ENCODE data around the gene PTGER2.

Gene PTGER2

GRCh38 chr14:52329678-52330369 is 15.7 kb downstream of the PTGER2 start:
- Histone ChIP-seq H3K4me3 (ENCODE audit: low read length) (no peak overlapping the region), H3K27me3 (ENCODE audit: control insufficient read depth, insufficient read depth, low read length) (no peaks in the 10 kb centered on the region)

GRCh38 chr14:52332269-52332668 is 18.2 kb downstream of the PTGER2 start:
- H3K27ac ChIP-seq (ENCODE audit: low read depth, low read length), result no peak overlapping the region

More at GRCh38 chr14:52329678-52330369, 15.7 kb downstream of the PTGER2 start:
- H3K9ac ChIP-seq (ENCODE audit: low read length), result no peak overlapping the region
- H3K4me1 ChIP-seq (ENCODE audit: control insufficient read depth, insufficient read depth, low read length), result peaks cover 10% of the 10 kb centered on the region
- no peak overlapping the region for H3K27ac ChIP-seq (ENCODE audit: low read depth, low read length)
- H3K36me3 ChIP-seq (ENCODE audit: control insufficient read depth, insufficient read depth, low read length), result no peaks in the 10 kb centered on the region

DNA sequence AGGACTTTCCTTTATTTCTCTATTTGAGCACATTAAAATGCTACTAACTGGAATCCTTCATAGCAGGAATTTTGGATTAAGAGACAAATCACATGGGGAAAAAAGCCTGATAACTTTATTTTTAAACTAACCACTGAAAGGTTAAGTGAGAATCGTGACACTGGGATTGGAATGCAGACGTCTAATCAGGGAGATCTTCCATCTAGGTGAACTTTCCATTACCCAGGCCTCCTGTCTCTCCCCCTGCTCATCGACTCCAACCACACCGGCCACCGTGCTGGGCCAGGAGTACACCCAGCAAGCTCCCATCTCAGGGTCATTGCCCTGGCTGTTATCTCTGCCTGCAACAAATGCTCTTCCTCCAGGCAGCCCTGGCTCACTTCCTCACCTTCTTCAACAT is 19.0 kb downstream of the PTGER2 start:
- H3K27me3 ChIP-seq (ENCODE audit: control insufficient read depth, insufficient read depth, low read length), result no peaks in the 10 kb centered on the region
- no peak overlapping the region for H3K9ac ChIP-seq (ENCODE audit: low read length)
- H3K36me3 ChIP-seq (ENCODE audit: control insufficient read depth, insufficient read depth, low read length), result no peaks in the 10 kb centered on the region
- no peak overlapping the region for H3K4me3 ChIP-seq (ENCODE audit: low read length)
- no peak overlapping the region for H3K27ac ChIP-seq (ENCODE audit: low read depth, low read length)
- no peaks in the 10 kb centered on the region for H3K4me1 ChIP-seq (ENCODE audit: control insufficient read depth, insufficient read depth, low read length)

More at GRCh38 chr14:52332269-52332668, 18.2 kb downstream of the PTGER2 start:
- no peaks in the 10 kb centered on the region for H3K36me3 ChIP-seq (ENCODE audit: control insufficient read depth, insufficient read depth, low read length)
- no peaks in the 10 kb centered on the region for H3K27me3 ChIP-seq (ENCODE audit: control insufficient read depth, insufficient read depth, low read length)
- H3K4me1 ChIP-seq (ENCODE audit: control insufficient read depth, insufficient read depth, low read length), result no peaks in the 10 kb centered on the region
- H3K4me3 ChIP-seq (ENCODE audit: low read length), result no peak overlapping the region
- no peak overlapping the region for H3K9ac ChIP-seq (ENCODE audit: low read length)

DNA sequence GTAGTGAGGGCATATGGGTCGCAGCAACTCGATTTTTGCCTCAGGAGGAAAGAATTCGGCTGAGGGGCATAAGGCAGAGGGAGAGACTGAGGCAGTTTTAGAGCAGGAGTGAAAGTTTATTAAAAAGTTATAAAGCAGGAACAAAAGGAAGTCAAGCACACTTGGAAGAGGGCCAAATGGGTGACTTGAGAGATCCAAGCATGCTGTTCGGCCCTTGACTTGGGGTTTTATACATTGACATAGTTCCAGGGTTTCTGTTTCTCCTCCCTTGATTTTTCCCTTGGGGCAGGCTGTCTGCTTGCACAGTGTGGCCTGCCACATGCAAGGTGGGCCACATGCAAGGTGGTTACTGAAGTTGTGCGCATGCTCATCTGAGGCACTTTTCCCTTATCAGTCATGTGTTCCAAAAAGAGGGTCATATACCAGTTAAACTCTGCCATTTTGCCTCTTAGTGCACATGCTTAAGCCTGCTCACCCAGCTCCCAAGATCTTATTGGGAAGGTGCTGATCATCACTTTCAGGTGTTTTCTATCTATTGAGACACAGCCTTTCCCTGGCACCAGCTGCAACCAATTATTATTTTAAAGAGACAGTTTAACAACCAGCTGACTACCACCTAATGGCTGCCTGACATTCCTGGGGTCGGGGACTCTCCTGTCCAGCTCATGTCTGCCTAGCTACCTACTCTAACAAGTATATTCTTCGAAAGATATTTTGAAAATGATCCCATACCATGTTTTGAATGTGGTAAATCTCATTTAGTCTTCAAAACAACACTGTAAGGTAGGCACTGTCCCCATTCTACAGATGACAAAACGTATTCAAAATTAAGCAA is 19.9 kb downstream of the PTGER2 start:
- Histone ChIP-seq H3K9ac (ENCODE audit: low read length) (no peak overlapping the region), H3K27me3 (ENCODE audit: control insufficient read depth, insufficient read depth, low read length) (no peaks in the 10 kb centered on the region), H3K27ac (ENCODE audit: low read depth, low read length) (no peak overlapping the region), H3K4me1 (ENCODE audit: control insufficient read depth, insufficient read depth, low read length) (no peaks in the 10 kb centered on the region), H3K4me3 (ENCODE audit: low read length) (no peak overlapping the region), H3K36me3 (ENCODE audit: control insufficient read depth, insufficient read depth, low read length) (no peaks in the 10 kb centered on the region)

DNA sequence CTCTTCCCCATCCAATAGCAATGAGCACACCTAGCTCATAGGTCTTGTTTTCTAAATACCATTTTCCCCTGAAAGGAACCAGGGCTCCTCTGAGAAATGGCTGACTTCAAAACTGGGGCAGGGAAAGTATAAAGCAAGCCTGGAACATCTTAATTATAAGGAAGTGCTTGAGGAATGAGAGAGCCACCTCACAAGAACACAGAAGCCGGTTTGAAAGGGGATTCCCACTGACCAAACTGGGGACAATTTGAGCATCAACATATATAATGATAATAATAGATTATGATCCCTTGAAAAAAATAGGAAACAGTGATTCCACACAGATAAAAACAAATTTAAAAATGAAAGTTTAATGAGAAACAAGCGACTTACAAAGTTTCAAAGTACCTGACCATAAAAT is 22.1 kb downstream of the PTGER2 start:
- Histone ChIP-seq H3K4me1 (ENCODE audit: control insufficient read depth, insufficient read depth, low read length) (no peaks in the 10 kb centered on the region), H3K27me3 (ENCODE audit: control insufficient read depth, insufficient read depth, low read length) (no peaks in the 10 kb centered on the region), H3K36me3 (ENCODE audit: control insufficient read depth, insufficient read depth, low read length) (no peaks in the 10 kb centered on the region), H3K27ac (ENCODE audit: low read depth, low read length) (no peak overlapping the region), H3K9ac (ENCODE audit: low read length) (no peak overlapping the region), H3K4me3 (ENCODE audit: low read length) (no peak overlapping the region)

- H3K4me3 ChIP-seq (ENCODE audit: low read length), result no peak overlapping the region
- H3K4me1 ChIP-seq (ENCODE audit: control insufficient read depth, insufficient read depth, low read length), result no peaks in the 10 kb centered on the region
- no peaks in the 10 kb centered on the region for H3K36me3 ChIP-seq (ENCODE audit: control insufficient read depth, insufficient read depth, low read length)
- H3K27ac ChIP-seq (ENCODE audit: low read depth, low read length), result no peak overlapping the region
- H3K27me3 ChIP-seq (ENCODE audit: control insufficient read depth, insufficient read depth, low read length), result no peaks in the 10 kb centered on the region
- no peak overlapping the region for H3K9ac ChIP-seq (ENCODE audit: low read length)
These were observed 24.1 kb downstream of the PTGER2 start for GRCh38 chr14:52338051-52338681.

DNA sequence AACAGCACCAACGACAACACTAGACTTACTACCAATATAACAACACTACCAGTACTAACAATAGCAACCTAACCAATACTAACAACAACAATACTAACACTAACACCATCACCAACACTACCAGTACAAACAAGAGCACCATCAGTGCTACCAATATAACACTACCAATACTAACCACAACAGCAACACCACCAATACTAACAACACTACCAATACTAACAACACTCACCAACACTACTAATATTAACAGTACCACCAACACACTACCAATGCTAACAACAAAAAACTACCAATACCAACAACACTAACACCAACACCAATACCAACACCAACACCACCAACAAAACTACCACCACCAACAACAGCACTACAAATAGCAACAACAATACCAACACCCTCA is 25.1 kb downstream of the PTGER2 start:
- Histone ChIP-seq H3K9ac (ENCODE audit: low read length) (no peak overlapping the region), H3K4me1 (ENCODE audit: control insufficient read depth, insufficient read depth, low read length) (no peaks in the 10 kb centered on the region), H3K36me3 (ENCODE audit: control insufficient read depth, insufficient read depth, low read length) (no peaks in the 10 kb centered on the region), H3K27me3 (ENCODE audit: control insufficient read depth, insufficient read depth, low read length) (no peaks in the 10 kb centered on the region), H3K27ac (ENCODE audit: low read depth, low read length) (no peak overlapping the region), H3K4me3 (ENCODE audit: low read length) (no peak overlapping the region)

DNA sequence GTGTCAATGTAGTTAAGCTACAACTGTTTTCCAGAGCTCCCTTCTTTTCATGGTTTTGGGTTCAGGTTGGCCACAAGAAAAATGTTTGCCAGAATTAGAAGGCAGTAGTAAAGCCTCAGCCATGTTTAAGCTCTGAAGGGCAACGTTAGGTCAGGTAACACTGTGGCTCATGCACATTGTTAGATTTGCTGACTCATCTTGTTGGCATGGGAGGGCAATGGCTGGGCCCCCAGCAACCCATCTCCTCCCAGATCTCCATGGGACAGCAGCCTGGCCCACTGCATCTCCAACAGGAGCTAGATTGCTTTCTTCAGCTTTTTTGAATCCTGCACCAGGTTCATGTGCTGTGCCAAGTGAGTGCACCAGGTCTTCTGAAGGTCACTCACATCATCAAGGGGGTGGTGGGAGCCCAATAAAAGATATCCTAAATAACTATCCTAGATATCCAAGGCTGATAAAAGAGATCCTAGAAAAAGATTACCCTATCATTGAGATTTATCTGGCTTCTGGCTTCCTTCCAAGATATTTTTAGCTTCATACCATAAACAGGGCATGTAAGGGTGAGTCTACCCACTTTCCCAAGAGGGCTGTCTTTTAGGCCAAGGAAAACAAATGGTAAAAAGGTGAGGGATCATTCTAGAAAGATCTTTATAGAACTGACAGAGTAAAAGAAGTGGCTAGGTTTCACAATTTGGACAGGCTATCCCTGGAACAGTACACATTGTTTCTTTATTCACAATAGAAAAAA is 28.9 kb downstream of the PTGER2 start:
- H3K27ac ChIP-seq (ENCODE audit: low read depth, low read length), result no peak overlapping the region

GRCh38 chr14:52346778-52347177 is 32.7 kb downstream of the PTGER2 start:
- Histone ChIP-seq H3K27ac (ENCODE audit: low read depth, low read length) (no peak overlapping the region), H3K4me3 (ENCODE audit: low read length) (no peak overlapping the region), H3K4me1 (ENCODE audit: control insufficient read depth, insufficient read depth, low read length) (peaks cover 7% of the 10 kb centered on the region), H3K36me3 (ENCODE audit: control insufficient read depth, insufficient read depth, low read length) (no peaks in the 10 kb centered on the region), H3K9ac (ENCODE audit: low read length) (no peak overlapping the region), H3K27me3 (ENCODE audit: control insufficient read depth, insufficient read depth, low read length) (no peaks in the 10 kb centered on the region)

More for the DNA sequence above, 28.9 kb downstream of the PTGER2 start:
- H3K27me3 ChIP-seq (ENCODE audit: control insufficient read depth, insufficient read depth, low read length), result no peaks in the 10 kb centered on the region
- no peak overlapping the region for H3K4me3 ChIP-seq (ENCODE audit: low read length)
- no peaks in the 10 kb centered on the region for H3K4me1 ChIP-seq (ENCODE audit: control insufficient read depth, insufficient read depth, low read length)
- no peak overlapping the region for H3K9ac ChIP-seq (ENCODE audit: low read length)
- no peaks in the 10 kb centered on the region for H3K36me3 ChIP-seq (ENCODE audit: control insufficient read depth, insufficient read depth, low read length)

DNA sequence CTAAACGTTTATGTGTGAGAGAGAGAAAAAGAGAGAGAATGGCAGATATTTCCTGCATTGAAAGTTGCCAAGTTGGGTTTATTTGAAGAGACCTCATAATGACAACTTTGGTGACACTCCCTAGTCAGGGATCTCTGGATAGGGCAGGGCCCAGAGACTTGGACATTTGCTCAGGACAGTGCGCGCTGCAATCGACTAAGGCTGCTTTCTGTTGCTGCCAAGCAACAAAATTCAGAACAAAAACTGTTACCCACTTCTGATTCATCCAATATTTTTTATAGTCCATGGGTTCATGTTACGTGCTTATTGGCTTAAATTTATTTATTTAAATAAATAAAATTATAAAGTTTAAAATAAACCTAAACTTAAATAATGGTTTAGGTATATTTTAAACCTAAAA is 34.2 kb downstream of the PTGER2 start:
- Histone ChIP-seq H3K4me3 (ENCODE audit: low read length) (no peak overlapping the region), H3K27me3 (ENCODE audit: control insufficient read depth, insufficient read depth, low read length) (no peaks in the 10 kb centered on the region), H3K4me1 (ENCODE audit: control insufficient read depth, insufficient read depth, low read length) (peaks cover 10% of the 10 kb centered on the region), H3K9ac (ENCODE audit: low read length) (no peak overlapping the region), H3K27ac (ENCODE audit: low read depth, low read length) (no peak overlapping the region), H3K36me3 (ENCODE audit: control insufficient read depth, insufficient read depth, low read length) (no peaks in the 10 kb centered on the region)

- H3K27me3 ChIP-seq (ENCODE audit: control insufficient read depth, insufficient read depth, low read length), result no peaks in the 10 kb centered on the region
- no peak overlapping the region for H3K9ac ChIP-seq (ENCODE audit: low read length)
- no peak overlapping the region for H3K27ac ChIP-seq (ENCODE audit: low read depth, low read length)
- no peak overlapping the region for H3K4me3 ChIP-seq (ENCODE audit: low read length)
- peaks cover 10% of the 10 kb centered on the region for H3K4me1 ChIP-seq (ENCODE audit: control insufficient read depth, insufficient read depth, low read length)
- H3K36me3 ChIP-seq (ENCODE audit: control insufficient read depth, insufficient read depth, low read length), result no peaks in the 10 kb centered on the region
These were observed 34.7 kb downstream of the PTGER2 start for GRCh38 chr14:52348776-52349175.

DNA sequence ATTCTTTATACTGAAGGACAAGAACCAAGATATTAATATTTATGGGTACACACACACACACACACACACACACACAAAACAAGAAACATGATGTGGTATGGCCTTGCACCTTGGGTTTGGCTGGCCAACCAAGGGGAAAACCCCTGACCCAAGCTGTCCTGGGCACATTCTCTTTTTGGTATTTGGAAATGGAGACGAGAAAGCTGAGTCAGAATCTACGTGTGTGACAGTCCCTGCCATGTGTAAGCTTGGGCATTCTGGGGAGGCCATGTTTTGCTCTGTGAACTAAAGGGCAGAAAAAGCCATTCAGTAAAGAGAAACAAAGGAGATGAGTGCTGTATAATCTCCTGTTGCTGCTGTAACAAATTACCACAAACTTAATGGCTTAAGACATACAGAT is 35.6 kb downstream of the PTGER2 start:
- Histone ChIP-seq H3K36me3 (ENCODE audit: control insufficient read depth, insufficient read depth, low read length) (no peaks in the 10 kb centered on the region), H3K9ac (ENCODE audit: low read length) (no peak overlapping the region), H3K4me1 (ENCODE audit: control insufficient read depth, insufficient read depth, low read length) (peaks cover 10% of the 10 kb centered on the region), H3K4me3 (ENCODE audit: low read length) (no peak overlapping the region), H3K27me3 (ENCODE audit: control insufficient read depth, insufficient read depth, low read length) (no peaks in the 10 kb centered on the region), H3K27ac (ENCODE audit: low read depth, low read length) (no peak overlapping the region)
